ENCODE measurements around the gene SPATA6.
A peak's percentile ranks its signal among the peaks of the same experiment; 100 is the strongest.
"Not testable (repeated sequence)": the region's sequence is repeated elsewhere in the genome, so short reads cannot be mapped to it uniquely, and the experiment has no call there.

Gene SPATA6

DNA sequence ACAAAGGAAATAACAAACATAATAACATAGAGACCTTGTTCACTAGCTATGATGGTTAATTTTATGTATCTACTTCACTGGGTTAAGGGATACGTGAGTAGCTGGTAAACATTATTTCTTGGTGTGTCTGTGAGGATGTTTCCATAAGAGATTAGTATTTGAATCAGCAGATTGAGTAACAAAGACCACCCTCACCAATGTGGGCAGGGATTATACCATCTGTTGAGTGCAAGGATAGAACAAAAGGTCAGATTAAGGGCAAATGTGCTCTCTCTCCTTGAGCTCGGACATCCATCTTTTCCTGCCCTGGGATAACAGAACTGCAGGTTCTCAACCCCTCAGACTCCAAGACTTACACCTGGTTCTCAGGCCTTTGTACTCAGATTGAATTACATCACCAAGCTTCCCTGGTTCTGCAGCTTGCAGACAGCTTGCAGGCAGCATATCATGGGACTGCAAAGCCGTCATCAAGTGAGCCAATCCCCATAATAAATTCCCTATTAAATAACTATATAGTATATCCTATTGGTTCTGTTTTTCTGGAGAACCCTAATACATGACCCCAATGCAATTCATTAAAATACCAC is 9.2 kb downstream of the SPATA6 start:
- Histone ChIP-seq H3K23ac (ENCODE audit: low read length in 2 of 2) (no peak overlapping the region), H3K14ac (ENCODE audit: low read length in 2 of 2) (no peak overlapping the region), H3K4me3 (ENCODE audit: insufficient read depth in 1 of 2, low read depth in 1 of 2, low read length in 2 of 2) (no peak overlapping the region), H3K18ac (ENCODE audit: low read depth in 1 of 2, low read length in 2 of 2) (no peak overlapping the region), H4K91ac (ENCODE audit: low read length) (no peak overlapping the region), H3K4ac (ENCODE audit: low read depth in 1 of 2, low read length in 2 of 2) (no peak overlapping the region), H3K27me3 (ENCODE audit: control insufficient read depth in 1 of 2, insufficient read depth in 1 of 2, low read length in 2 of 2) (no peaks in the 10 kb centered on the region), H2AK5ac (ENCODE audit: low read length, severe bottlenecking) (no peak overlapping the region), H4K8ac (ENCODE audit: low read length) (no peak overlapping the region), H3K9ac (ENCODE audit: low read length) (no peak overlapping the region), H3K9me3 (ENCODE audit: control insufficient read depth, low read length) (no peaks in the 10 kb centered on the region), H2BK15ac (ENCODE audit: low read depth, poor library complexity, severe bottlenecking) (no peak overlapping the region), H2AFZ (ENCODE audit: low read depth, low read length) (no peak overlapping the region), H3K36me3 (ENCODE audit: control insufficient read depth in 1 of 2, insufficient read depth in 2 of 2, low read depth in 1 of 2, low read length in 2 of 2) (no peaks in the 10 kb centered on the region), H3K27ac (ENCODE audit: low read length, poor library complexity, severe bottlenecking) (no peak overlapping the region), H3K4me1 (ENCODE audit: control insufficient read depth, insufficient read depth, low read depth, low read length) (no peaks in the 10 kb centered on the region), H2BK120ac (ENCODE audit: low read depth, low read length) (no peak overlapping the region), H3K79me1 (replicated peaks; ENCODE audit: low read length, poor library complexity, severe bottlenecking) (peaks cover 11% of the 10 kb centered on the region), H2BK12ac (ENCODE audit: low read length in 2 of 2) (no peak overlapping the region), H2BK5ac (ENCODE audit: low read depth, low read length, poor library complexity, severe bottlenecking) (no peak overlapping the region), H3K4me2 (ENCODE audit: low read length, poor library complexity, severe bottlenecking) (no peak overlapping the region)
- no peak for DNase-seq
- 94% methylated on average over 2 of the region's 3 CpGs for WGBS

DNA sequence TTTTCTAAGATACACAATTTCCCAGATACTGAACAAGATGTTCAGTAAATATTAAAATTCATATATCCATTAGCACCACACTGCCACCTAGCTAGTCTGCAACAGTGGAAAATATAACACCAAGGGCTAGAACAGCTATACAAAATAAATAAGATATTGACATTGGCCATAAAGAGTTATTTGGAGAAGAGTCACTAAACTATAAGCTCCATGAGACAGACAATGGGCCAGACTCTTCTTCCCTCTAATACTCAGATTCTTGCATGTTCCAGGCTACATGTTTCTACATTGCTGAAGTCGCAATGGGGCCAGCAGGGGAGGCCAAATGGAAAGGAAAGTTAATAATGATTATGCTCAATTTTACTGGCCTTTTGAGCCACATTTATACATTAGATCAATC is 21.5 kb downstream of the SPATA6 start:
- Histone ChIP-seq H2BK12ac (ENCODE audit: low read length in 2 of 2) (no peak overlapping the region), H3K4me2 (ENCODE audit: low read length, poor library complexity, severe bottlenecking) (no peak overlapping the region), H2BK15ac (ENCODE audit: low read depth, poor library complexity, severe bottlenecking) (no peak overlapping the region), H3K27me3 (ENCODE audit: control insufficient read depth in 1 of 2, insufficient read depth in 1 of 2, low read length in 2 of 2) (no peaks in the 10 kb centered on the region), H3K14ac (ENCODE audit: low read length in 2 of 2) (no peak overlapping the region), H3K4me1 (ENCODE audit: control insufficient read depth, insufficient read depth, low read depth, low read length) (no peaks in the 10 kb centered on the region), H3K9ac (ENCODE audit: low read length) (no peak overlapping the region), H3K27ac (ENCODE audit: low read length, poor library complexity, severe bottlenecking) (no peak overlapping the region), H3K4me3 (ENCODE audit: insufficient read depth in 1 of 2, low read depth in 1 of 2, low read length in 2 of 2) (no peak overlapping the region), H2AFZ (ENCODE audit: low read depth, low read length) (no peak overlapping the region), H2AK5ac (ENCODE audit: low read length, severe bottlenecking) (no peak overlapping the region), H3K9me3 (ENCODE audit: control insufficient read depth, low read length) (no peaks in the 10 kb centered on the region), H3K18ac (ENCODE audit: low read depth in 1 of 2, low read length in 2 of 2) (no peak overlapping the region), H2BK120ac (ENCODE audit: low read depth, low read length) (no peak overlapping the region), H3K79me1 (replicated peaks; ENCODE audit: low read length, poor library complexity, severe bottlenecking) (peaks cover 1% of the 10 kb centered on the region), H3K23ac (ENCODE audit: low read length in 2 of 2) (no peak overlapping the region), H3K4ac (ENCODE audit: low read depth in 1 of 2, low read length in 2 of 2) (no peak overlapping the region), H2BK5ac (ENCODE audit: low read depth, low read length, poor library complexity, severe bottlenecking) (no peak overlapping the region), H4K91ac (ENCODE audit: low read length) (no peak overlapping the region), H3K36me3 (ENCODE audit: control insufficient read depth in 1 of 2, insufficient read depth in 2 of 2, low read depth in 1 of 2, low read length in 2 of 2) (peaks cover 0 to 12% of the 10 kb centered on the region in 2 experiments), H4K8ac (ENCODE audit: low read length) (no peak overlapping the region)
- peak; percentile 1 for DNase-seq
- WGBS = no CpG with 5 or more reads among the region's 1 CpG

GRCh38 chr1:48448932-48449331 is 23.1 kb downstream of the SPATA6 start:
- WGBS = 100% methylated on average over 1 of the region's 1 CpG
- H3K18ac ChIP-seq (ENCODE audit: low read depth in 1 of 2, low read length in 2 of 2) = no peak overlapping the region
- no peak overlapping the region for H3K27ac ChIP-seq (ENCODE audit: low read length, poor library complexity, severe bottlenecking)
- H4K91ac ChIP-seq (ENCODE audit: low read length) = no peak overlapping the region
- no peak overlapping the region for H2BK12ac ChIP-seq (ENCODE audit: low read length in 2 of 2)
- H3K4me3 ChIP-seq (ENCODE audit: insufficient read depth in 1 of 2, low read depth in 1 of 2, low read length in 2 of 2) = no peak overlapping the region
- H3K4me2 ChIP-seq (ENCODE audit: low read length, poor library complexity, severe bottlenecking) = no peak overlapping the region
- peaks cover 0 to 20% of the 10 kb centered on the region in 2 experiments for H3K36me3 ChIP-seq (ENCODE audit: control insufficient read depth in 1 of 2, insufficient read depth in 2 of 2, low read depth in 1 of 2, low read length in 2 of 2)
- no peak overlapping the region for H3K23ac ChIP-seq (ENCODE audit: low read length in 2 of 2)
- no peaks in the 10 kb centered on the region for H3K27me3 ChIP-seq (ENCODE audit: control insufficient read depth in 1 of 2, insufficient read depth in 1 of 2, low read length in 2 of 2)
- no peak overlapping the region for H2BK120ac ChIP-seq (ENCODE audit: low read depth, low read length)
- no peak overlapping the region for H3K9ac ChIP-seq (ENCODE audit: low read length)
- H4K8ac ChIP-seq (ENCODE audit: low read length) = no peak overlapping the region
- H3K9me3 ChIP-seq (ENCODE audit: control insufficient read depth, low read length) = peaks cover 8% of the 10 kb centered on the region
- no peak overlapping the region for H2AK5ac ChIP-seq (ENCODE audit: low read length, severe bottlenecking)
- no peak overlapping the region for H2BK15ac ChIP-seq (ENCODE audit: low read depth, poor library complexity, severe bottlenecking)
- no peak overlapping the region for H2BK5ac ChIP-seq (ENCODE audit: low read depth, low read length, poor library complexity, severe bottlenecking)
- H3K79me1 ChIP-seq (replicated peaks; ENCODE audit: low read length, poor library complexity, severe bottlenecking) = no peaks in the 10 kb centered on the region
- no peak overlapping the region for H3K14ac ChIP-seq (ENCODE audit: low read length in 2 of 2)
- H3K4ac ChIP-seq (ENCODE audit: low read depth in 1 of 2, low read length in 2 of 2) = no peak overlapping the region
- H2AFZ ChIP-seq (ENCODE audit: low read depth, low read length) = no peak overlapping the region
- no peak for DNase-seq
- H3K4me1 ChIP-seq (ENCODE audit: control insufficient read depth, insufficient read depth, low read depth, low read length) = no peaks in the 10 kb centered on the region

- not testable (repeated sequence) for H3K4me2 ChIP-seq (ENCODE audit: low read length, poor library complexity, severe bottlenecking); H2BK120ac ChIP-seq (ENCODE audit: low read depth, low read length); H3K23ac ChIP-seq (ENCODE audit: low read length in 2 of 2); H2AFZ ChIP-seq (ENCODE audit: low read depth, low read length); H4K8ac ChIP-seq (ENCODE audit: low read length); H3K27ac ChIP-seq (ENCODE audit: low read length, poor library complexity, severe bottlenecking); H2BK5ac ChIP-seq (ENCODE audit: low read depth, low read length, poor library complexity, severe bottlenecking); H3K4me3 ChIP-seq (ENCODE audit: insufficient read depth in 1 of 2, low read depth in 1 of 2, low read length in 2 of 2); H3K4ac ChIP-seq (ENCODE audit: low read depth in 1 of 2, low read length in 2 of 2); H3K14ac ChIP-seq (ENCODE audit: low read length in 2 of 2); H3K9ac ChIP-seq (ENCODE audit: low read length); H2BK12ac ChIP-seq (ENCODE audit: low read length in 2 of 2); H3K4me1 ChIP-seq (ENCODE audit: control insufficient read depth, insufficient read depth, low read depth, low read length); H2BK15ac ChIP-seq (ENCODE audit: low read depth, poor library complexity, severe bottlenecking); DNase-seq; H4K91ac ChIP-seq (ENCODE audit: low read length); H3K27me3 ChIP-seq (ENCODE audit: control insufficient read depth in 1 of 2, insufficient read depth in 1 of 2, low read length in 2 of 2); H3K79me1 ChIP-seq (replicated peaks; ENCODE audit: low read length, poor library complexity, severe bottlenecking); H3K18ac ChIP-seq (ENCODE audit: low read depth in 1 of 2, low read length in 2 of 2); H2AK5ac ChIP-seq (ENCODE audit: low read length, severe bottlenecking)
- Histone ChIP-seq H3K9me3 (ENCODE audit: control insufficient read depth, low read length) (peaks cover 15% of the 10 kb centered on the region), H3K36me3 (ENCODE audit: control insufficient read depth in 1 of 2, insufficient read depth in 2 of 2, low read depth in 1 of 2, low read length in 2 of 2) (peaks cover 0 to 18% of the 10 kb centered on the region in 2 experiments)
- WGBS = 91% methylated on average over 7 of the region's 7 CpGs
Observed at GRCh38 chr1:48444186-48444585, 27.8 kb downstream of the SPATA6 start.

All from mesenchymal stem cell (in vitro differentiated cells and primary cell).